ENCODE measurements around the gene PPP2R2C.

The PPP2R2C gene

DNA sequence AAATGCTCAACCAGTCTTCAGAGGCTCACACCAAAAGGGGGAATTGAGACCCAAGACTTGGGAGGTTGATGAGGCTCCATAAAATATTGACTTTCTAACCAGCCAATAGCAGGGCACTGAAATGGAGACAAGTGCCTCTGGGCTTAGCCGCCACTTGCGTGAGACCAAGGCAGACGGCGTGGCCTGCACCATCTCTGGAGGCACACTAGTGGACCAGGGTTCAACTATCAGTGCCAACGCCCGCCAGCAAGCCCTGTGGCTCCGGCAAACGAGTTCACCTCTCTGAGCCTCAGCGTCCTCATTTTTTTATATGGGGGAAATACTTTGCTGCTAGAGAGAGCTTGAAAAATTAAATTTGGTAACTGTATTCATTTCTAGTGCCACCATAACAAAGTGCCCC is 50.3 kb downstream of the PPP2R2C start:
- no peak for DNase-seq

DNA sequence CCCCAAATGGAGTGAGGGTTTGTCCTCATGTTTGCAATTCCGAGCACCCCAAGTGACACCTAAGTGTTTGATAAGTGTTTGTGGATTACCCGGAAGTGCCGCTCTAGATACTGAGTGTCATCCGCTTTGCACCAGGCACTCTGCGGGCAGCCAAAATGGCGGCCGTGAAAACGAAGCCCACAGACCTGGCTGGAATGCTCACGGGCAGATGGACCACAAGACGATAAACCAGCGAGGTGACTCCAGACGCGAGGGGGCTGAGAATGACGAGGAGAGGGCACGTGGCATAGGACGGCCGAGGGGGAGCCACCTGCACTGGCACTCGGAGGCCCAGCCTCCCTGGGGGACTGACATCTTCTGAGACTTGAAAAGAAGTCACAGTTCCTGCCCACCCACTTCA is 51.0 kb downstream of the PPP2R2C start:
- DNase-seq, result no peak

DNA sequence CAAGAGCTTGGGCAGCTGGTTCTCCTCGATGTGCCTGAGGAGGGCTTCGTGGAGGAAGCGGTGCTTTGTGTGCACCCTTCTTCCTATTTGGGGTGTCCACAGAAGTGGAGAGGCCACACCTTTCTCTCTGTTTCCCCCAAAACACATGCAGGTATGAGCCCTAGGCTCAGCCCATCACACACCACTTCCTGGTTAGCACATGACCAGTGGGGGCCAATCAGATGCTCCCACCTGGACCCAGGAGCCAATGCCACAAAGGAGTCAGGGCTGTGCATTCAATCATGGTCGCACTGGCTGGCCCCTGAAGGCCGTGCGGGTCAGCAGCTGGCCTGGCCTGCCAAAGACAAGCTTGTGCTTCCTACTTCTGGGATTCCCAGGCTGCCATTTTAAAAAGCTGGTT is 51.4 kb downstream of the PPP2R2C start:
- DNase-seq, result no peak

DNA sequence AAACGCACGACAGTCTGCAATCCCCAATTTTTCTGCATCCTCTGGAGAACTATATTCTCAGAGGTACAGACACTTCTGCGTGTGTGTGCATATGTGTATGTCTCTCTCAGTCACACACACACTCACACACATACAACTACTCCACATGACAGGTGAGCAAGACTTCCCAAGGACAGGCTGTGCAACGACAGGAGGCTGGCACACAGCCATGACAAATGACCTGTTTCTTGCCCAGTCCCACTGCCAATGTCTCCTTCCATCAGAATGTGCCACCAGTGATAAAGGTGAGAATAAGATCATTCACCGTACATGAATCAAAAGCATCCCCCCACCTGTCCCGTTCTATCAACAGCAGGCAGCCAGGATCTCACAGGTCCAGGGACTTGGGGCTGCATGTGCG is 52.4 kb downstream of the PPP2R2C start:
- DNase-seq, result no peak

DNA sequence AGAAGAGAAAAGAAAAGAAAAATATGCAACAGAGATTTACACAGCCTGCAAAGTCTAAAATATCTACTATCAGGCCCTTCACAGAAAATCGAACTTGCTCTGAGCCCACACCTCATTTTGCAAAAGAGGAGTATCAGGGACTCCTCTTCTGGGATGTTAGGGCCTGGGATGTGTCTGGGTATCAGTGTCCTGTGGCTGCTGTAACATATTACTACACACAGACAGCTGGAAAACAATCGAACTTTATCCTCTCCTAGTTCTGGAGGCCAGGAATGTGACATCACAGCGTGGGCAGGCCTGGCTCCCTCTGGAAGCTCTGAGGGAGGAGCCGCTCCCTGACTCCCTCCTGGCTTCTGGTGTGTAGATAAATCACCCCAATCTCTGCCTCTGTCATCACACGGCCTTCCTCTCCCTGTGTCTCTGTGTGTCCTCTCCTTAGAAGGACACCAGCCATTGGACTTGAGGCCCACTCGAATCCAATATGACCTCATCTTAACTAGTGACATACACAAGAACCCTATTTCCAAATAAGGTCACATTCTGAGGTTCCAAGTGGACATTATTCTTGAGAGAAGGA is 52.9 kb downstream of the PPP2R2C start:
- DNase-seq, result no peak

DNA sequence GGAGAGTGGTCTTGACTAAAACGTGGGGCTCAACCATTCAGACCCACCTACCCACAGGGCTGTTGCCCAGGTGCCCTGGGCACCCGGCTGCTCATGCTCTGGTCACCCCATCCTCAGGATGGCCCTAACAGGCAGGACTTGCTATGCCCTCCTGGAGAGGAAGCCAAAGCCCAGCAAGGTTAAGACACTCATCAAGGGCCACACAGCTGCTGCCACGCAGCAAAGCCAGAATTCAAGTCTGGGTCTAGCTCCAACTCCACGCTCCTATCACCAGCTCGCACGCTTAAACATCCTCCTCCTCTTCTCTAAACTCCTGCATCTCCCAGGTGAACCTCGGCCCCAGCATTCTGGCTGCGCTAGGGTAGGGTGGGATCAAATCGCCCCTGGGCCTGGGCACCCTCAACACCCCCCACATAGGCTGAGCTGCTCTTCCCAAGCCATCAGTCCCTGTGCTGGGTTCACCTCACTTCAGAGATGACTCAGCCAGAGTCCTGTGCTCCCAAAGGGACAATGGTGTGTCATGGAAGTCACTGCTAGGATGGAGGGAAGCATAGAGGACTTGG is 54.1 kb downstream of the PPP2R2C start:
- no peak for DNase-seq

DNA sequence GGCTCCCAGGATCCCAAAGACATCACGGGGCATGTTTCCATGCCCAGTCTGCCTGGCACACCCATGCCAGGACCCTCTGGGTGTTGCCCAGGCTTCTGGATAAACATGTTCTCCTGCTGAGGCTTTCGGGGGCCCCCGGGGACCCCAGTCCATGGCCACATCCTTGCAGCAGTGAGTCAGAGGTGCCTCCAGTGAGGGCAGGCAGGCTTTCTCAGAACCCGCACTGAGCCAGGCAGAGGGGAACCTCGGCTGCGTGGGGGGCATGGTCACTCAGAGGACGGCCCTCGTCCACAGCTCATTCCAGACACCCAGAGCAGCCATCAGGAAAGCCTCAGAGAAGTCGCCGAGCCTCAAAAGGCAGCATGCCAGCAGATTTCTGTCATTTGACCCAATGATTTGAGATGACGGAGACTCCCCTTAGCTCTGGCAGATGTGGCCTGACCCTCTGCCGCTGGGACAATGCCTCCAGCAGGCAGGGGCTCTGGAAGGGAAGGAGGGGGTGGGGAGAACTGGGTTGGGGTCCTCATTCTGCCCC is 54.8 kb downstream of the PPP2R2C start:
- no peak for DNase-seq

DNA sequence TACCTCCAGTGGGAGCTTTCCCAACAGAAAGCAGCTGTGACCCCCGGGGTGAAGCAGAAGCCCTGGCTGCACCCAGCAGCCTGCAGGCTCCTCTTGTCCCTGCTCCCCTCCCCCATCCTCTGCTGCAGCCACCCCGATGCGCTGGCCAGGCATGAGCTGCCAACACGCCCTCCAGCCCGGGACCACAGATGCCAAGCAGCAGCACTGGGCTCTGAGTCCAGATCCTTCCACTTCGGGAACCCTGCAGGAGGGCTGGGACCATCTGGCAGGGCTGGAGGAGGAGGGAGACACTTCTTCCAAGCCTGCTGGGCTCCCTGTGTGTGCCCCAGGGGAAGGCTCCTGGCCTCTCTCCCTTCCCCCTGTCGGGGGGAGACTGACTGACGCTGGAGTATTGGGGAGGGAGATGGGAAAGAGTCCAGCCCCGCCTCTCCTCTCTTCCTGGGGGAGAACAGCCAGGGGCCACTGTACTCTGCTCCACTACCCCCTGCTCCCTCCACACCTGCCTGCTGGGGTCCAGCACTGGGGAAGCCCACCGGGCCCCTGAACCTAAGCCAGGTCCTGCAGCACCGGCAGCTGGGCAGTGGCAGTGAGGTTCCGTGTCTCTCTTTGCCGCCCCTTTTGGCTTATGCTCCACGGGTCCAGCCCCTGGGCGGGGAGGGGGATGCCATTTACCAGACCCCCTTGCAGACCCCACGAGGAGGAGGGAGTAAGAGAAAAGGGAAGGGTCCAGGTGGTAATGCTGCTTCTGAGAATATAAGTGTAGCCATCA is 55.7 kb downstream of the PPP2R2C start:
- DNase-seq, result peak; percentile 73

DNA sequence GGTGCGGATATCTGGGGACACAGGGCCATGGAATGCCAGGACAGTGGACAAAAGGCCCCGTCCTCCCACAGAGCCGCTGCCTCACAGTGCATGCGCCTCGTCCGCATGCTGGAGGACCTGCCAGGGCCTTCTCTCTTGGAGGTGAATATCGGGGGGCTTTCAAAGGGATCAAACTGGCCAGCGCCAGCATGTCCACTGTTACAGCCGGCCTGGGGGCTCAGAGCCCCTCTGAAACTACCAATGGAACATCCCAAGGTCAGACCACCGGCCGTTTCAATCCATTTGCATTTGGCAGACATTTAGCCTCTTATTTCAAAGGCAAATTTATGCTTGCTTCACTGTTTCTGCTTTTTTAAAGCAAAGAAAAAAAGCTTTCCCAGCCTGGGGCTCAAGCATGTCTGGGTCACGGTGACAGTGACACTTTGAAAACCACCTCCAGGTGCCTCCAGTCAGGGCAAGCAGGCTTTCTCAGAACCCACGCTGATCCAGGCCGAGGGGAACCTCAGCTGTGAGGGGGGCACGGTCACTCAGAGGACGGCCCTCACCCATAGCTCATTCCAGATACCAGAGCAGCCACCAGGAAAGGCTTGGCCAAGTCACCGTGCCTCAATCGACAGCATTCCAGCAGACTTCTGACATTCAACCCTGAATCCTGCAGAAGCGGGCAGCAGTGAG is 57.2 kb downstream of the PPP2R2C start:
- no peak for DNase-seq

DNA sequence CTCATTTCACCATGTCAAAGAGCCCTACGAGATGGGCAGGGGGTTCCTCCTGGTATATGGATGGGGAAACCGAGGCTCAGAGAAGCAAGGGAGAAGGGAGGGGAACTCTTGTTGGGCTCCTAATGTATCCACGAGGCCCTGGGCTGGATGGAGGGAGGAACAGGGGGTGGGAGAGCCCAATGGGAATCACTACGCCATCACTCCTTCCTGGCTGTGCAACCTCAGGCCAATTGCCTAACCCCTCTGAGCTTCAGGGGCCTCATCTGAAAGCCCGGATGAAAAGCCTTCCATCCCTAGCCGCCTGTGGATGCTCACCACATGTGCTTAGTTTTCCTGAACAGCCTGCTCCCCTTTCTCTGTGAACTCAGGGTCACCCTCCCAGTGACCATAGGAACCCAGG is 57.8 kb downstream of the PPP2R2C start:
- DNase-seq, result no peak

DNA sequence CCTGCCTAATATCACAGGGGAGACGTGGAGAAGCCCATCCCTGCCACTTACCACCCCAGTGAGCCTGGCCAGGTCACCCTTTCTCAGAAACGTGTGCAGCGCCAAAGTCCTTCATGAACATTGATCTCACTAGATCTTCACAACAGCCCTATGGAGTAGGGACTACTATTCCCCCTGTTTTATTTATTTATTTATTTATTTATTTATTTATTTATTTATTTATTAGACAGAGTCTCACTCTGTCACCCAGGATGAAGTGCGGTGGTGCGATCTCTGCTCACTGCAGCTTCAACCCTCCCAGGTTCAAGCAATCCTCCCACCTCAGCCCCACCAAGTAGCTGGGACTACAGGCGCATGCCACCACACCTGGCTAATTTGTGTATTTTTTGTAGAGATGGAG is 61.8 kb downstream of the PPP2R2C start:
- no peak for DNase-seq

DNA sequence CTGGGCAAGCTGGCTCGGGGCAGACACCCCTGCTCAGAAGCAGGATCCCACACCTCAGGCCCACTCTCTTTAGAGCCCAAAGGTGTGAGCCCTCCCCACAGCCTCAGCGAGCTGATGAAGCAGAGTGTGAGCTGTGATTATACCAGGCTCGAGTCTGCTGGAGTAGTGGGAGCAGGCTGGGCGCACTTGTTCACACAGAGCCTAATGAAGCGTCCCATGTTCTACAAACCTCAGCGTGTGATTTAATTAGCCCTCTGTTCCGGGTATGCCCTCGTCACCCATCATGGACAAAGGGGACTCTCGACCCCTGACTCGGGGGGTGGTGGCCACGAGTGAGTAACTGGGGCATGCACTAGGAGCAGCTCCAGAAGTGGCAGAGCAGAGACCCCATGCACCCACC is 62.3 kb downstream of the PPP2R2C start:
- no peak for DNase-seq

DNA sequence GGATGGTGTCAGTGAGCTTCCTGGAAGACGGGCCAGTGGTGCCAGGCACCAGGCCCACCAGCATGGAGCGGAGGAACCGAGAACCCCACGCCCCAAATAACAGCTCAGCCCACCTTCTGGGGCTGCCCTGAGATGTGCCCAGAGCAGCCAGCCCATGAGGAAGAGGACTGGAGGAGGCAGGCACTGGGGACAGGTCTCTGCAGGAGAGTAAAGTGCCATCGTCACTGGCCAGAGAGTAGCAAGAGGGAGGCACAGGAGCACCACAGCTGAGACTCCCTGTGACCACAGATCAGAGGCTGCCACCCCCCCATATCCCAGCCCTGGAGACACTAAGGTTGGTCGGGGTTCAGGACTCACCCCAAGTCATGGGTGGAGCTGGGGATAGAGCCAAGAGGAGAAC is 63.0 kb downstream of the PPP2R2C start:
- no peak for DNase-seq

DNA sequence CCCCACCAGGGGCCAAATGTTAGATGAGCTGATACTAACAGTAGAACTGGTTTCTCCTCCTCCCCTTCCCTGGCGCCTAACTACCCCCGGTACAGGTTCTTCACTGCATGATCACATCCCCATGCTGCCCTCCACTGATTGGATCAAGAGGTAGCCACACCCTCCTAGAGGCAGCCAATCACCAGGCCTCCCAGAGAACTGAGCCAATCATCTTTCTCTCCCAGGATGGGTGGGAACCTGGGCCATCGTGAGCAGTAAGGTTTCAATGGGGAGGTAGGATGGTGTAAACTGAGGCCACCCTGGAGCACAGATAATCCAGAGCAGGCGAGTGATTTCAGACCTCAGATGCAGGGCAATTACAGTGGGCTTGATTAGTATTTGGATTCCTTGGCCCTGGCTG is 64.2 kb downstream of the PPP2R2C start:
- DNase-seq, result no peak

DNA sequence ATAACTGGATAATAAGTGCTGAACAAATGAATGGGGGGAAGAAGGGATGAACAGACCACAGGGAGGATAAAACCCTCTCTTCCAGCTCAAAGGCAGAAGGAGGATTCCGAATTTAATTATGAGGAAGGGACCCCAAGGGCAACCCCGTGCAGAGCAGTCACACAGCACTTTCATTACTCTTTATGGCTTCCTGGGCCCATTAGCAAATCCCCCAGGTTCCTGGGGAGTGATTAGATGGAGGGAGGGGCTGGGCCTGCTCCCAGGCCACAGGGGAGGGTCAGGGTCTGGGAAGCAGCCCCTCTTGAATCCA is 67.1 kb downstream of the PPP2R2C start:
- DNase-seq, result no peak

DNA sequence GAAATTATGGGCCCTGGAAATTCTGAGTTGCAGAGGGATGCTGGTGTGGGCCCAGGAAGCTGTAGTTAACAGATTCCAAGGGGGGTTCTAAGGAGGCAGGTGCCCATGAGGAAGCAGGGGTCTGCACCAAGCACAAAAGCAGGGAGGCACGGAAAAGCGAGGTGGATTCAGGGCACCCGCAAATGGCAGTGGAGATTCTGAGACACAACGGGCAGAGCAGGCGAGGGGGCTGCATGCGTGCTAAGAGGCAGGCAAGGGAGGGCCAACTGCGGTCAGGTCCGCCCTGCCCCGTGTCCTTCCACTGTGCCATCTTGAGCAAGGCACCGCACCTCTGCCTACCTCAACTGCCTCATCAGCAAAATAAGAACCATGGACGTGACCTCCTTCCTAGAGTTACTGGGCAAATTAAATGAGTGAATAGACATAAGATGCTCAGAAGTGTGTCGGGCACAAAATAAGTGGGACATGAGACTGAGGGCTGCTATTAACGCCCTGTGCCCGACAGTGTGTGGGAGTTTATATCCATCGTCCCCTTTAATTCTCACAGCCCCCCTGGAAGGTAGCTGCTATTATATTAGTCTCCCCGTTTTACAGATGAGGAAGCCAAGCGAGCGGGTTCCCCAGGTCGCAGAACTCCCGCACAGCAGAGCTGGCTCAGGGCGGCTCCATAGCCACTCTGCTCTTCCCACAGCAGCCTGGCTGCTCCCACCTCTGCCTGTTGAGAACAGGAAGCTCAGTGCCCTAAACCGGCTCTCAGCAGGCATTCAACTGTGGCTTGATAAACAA is 67.6 kb downstream of the PPP2R2C start:
- DNase-seq, result no peak

DNA sequence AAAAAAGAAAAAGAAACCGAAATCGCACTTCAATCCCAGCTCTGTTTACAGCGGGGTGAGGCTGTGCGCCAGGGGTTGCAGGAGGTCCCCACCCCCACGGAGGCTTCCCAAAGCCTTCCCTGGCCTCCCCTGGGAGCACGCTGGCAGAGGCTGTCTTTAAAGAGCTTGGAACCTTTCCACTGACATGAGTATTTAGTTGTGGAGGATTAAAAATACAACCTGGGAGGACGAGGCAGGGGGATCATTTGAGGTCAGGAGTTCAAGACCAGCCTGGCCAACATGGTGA is 69.1 kb downstream of the PPP2R2C start:
- no peak for DNase-seq

DNA sequence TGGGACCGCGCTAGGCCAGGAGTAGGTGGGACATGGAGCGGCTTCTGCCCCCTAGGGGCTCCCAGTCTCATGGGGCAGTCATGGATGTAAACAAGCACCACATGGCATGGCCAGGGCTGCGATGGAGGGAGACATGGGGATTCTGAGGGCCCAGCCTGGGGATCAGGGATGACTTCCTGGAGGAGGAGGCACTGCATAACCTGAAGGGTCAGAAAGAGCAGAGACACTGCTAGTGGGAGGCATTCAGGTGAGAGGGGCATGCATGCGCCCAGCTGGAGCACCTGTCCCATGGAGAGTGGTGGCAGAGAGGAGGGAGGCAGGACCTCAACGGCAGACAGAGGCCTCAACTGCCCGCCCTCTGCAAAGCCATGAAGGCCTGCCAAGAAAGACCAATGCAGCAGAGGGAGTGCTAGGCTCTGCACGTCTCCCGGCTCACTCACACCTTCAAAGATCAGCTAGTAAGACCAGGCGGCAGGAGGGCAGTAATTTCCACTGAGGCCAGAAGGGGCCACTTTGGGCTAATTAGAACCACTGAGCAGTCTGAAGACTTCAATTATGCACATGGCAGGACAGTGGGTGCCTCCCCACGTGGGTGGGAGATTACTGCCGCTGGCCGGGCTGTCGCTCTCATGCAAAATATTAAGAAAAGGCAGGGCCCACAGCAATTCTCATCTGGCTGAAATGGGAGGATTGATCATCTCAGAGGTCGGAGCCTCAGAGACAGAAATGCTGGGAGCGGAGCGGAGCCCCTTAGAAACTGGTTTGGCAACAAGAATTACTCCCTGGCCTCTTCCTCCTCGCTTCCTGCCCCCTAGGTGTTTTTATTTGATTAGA is 69.6 kb downstream of the PPP2R2C start:
- no peak for DNase-seq

DNA sequence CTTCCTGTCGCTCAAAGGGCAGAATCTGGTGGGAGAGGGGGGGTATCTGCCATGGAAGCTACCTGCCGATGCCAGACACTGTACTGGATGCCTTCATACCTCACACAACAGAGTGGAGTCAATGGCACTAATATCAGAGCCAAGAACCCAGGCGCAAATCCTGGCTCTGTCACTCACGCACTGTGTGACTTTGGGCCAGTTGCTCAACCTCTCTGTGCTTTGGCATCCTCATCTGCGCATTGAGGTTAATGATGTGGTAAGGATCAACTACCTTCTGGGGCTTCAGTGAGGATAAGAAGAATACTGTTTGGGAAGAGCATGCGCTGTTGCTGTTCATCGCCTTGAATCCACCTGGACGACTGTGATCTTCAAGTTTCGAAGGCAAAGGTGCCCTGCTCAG is 70.6 kb downstream of the PPP2R2C start:
- no peak for DNase-seq

DNA sequence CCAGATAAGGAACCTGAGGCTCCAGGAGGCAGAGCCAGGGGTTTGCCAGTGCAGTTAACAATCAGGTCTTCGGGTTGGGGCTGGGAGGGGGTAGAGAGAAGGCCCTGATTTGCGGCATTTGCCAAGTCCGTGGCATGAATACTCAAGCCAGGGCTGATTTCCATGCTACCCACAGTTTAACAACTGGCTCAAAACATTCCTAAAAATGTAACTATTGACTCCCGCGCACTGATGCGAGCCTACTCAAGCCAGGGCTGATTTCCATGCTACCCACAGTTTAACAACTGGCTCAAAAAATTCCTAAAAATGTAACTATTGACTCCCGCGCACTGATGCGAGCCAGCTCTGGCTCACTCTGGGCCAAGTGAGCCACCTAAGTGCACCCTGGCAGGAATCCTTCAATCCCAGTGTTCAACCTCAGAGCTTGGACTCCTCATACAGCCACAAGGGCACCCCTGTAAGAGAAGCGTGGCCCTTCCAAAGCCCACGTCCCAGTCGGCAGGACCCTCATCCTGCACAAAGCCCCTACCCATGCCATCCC is 75.6 kb downstream of the PPP2R2C start:
- no peak for DNase-seq

DNA sequence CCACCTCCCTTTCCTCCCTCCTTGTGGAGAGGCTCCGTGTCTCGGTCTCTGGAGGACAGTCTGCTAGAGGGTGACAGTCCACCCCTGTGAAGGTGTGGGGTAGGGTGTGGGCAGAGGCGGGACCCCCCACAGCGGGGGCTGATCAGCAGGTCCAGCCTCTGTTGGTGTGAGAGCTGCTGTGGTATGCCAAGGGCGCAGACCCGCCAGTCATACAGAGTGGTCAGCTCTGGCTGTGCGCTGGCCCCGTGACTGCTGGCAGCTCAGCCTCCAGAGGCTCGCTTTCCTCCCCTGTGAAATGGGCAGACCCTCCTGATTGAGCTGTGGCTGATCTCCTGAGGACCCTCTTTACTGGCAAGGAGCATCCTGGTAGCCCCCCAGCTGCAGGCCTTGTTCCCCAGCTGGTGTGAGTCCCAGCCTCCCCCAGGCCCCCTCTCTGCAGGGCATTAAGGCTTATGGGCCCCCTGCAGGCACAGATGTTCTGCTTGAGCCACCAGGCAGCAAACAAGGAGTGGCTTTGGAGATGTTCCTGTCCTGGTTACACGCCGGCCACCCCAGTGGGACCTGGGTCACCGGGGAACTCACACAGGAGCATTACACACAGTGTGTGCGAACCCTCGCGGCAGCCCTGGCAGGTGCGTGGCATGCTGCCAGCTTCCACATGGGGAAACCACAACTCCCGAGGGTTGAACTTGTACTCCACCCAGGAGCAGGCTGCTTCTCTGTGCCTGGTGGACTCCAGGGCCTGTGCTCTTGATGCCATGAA is 76.8 kb downstream of the PPP2R2C start:
- no peak for DNase-seq

Data from NCI-H446 treated with DMSO at 0.1 percent for 48 hours (cell line).